GM12891 (cell line): Measurements from ENCODE around the gene SMIM41.

ENCODE experiments used
- POLR2A ChIP-seq: IDR thresholded peaks from 2 replicates; pipeline ENCODE4 v1.6.1; 2011; ENCODE audit warnings: low read depth, low read length, control low read depth
- POLR2AphosphoS5 ChIP-seq: IDR thresholded peaks from 2 replicates; pipeline ENCODE4 v1.6.1; 2011; ENCODE audit warnings: low read depth, low read length, control low read depth

DNA sequence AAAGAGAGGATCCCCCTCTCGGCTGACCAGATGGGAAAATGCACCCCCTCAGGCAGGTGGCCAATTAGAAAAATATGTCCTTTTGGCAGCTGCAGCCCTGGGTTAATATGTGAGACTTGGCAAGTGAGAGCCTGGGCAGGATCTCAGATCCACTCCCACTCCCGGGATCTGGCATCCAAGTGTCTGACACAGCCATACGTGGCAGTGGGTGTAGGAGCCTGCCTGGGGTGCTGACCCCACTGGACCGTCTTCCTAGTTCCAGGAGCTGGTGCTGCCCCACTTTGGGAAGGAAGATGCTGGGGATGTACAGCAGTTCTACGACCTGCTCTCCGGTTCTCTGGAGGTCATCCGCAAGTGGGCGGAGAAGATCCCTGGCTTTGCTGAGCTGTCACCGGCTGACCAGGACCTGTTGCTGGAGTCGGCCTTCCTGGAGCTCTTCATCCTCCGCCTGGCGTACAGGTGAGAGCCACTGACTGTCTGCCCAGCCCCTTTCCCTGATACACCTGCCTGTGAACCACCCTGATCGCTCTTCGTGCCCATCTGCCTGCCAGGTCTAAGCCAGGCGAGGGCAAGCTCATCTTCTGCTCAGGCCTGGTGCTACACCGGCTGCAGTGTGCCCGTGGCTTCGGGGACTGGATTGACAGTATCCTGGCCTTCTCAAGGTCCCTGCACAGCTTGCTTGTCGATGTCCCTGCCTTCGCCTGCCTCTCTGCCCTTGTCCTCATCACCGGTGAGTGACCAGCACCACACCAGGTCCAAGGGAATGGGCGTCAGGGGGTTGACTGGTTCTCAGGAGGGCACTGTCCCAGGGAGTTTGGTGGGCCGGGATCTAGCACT, 22.5 kb upstream of the SMIM41 start:
- no peak for TF ChIP-seq POLR2A
- no peak for TF ChIP-seq POLR2AphosphoS5
